Measurements from ENCODE around the gene PSMA2.
"Not testable (repeated sequence)": the region's sequence is repeated elsewhere in the genome, so short reads cannot be mapped to it uniquely, and the experiment has no call there.

The PSMA2 gene

GRCh38 chr7:42900842-42901241, 31.1 kb downstream of the PSMA2 start:
- no peak overlapping the region for H3K27ac ChIP-seq

DNA sequence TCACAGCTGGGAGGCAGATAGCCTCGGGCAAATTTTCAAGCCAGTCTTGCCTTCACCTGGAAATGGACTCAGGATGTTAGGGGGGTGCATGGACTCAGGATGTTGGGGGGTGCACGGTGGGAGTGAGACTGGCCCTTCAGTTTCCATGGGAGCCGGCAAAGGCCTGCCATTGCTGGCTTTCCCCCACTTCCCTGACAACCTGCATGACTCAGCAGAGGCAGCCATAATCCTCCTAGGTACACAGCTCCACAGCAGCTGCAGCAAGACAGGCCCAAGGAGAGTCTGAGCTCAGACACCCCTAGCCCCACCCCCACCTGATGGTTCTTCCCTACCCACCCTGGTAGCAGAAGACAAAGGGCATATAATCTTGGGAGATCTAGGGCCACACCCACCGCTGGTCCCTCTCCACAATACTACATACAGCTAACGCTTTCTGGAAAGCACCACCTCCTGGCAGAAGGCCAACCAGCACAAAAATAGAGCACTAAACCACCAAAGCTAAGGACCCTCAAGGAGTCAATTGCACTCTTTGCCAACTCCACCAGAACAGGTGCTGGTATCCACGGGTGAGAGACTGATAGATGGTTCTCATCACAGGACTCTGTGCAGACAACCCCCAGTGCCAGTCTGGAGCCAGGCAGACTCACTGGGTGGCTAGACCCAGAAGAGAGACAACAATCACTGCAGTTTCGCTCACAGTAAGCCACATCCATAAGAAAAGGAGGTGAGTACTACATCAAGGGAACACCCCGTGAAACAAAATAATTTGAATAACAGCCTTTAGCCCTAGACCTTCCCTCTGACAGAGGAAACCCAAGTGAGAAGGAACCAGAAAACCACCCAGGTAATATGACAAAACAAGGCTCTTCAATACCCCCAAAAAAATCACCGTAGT, 38.4 kb downstream of the PSMA2 start:
- no peak overlapping the region for H3K27ac ChIP-seq
- TF ChIP-seq CTCF (conservative IDR thresholded peaks at IDR 0.05): no peak
- no peak for TF ChIP-seq ZFX (IDR thresholded peaks at IDR 0.05)

More at GRCh38 chr7:42900842-42901241, 31.1 kb downstream of the PSMA2 start:
- TF ChIP-seq CTCF (conservative IDR thresholded peaks at IDR 0.05): no peak
- no peak for TF ChIP-seq ZFX (IDR thresholded peaks at IDR 0.05)

DNA sequence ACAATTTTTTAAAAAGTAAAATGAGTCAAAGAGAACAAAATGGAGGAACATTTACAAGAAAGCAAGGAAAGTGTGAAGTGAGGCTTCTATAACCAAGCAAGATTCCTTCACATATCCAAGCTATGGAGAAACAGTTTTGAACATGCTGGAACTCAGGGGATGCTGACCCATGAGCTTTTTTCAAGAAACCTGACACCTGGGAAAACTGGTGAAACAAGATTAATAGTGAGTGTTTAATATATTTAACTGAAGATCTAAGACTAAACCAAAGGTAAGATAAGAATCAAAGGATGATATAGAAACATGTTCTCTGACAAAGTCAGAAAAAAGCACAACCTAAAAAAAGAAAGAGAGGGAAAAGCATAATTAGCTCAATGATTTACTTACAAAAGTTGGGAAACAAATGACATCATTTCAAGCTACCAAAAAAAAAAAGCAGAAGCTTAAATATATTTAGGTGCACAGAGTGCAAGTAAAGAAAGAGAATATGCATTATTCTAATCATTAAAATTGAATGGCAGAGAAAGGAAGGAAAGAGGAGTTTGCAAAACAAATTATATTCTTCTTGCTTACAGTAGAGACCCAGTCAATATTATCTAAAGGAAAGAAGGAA, 45.0 kb downstream of the PSMA2 start:
- no peak overlapping the region for H3K27ac ChIP-seq
- TF ChIP-seq CTCF (conservative IDR thresholded peaks at IDR 0.05) (no peak), ZFX (IDR thresholded peaks at IDR 0.05) (no peak)

DNA sequence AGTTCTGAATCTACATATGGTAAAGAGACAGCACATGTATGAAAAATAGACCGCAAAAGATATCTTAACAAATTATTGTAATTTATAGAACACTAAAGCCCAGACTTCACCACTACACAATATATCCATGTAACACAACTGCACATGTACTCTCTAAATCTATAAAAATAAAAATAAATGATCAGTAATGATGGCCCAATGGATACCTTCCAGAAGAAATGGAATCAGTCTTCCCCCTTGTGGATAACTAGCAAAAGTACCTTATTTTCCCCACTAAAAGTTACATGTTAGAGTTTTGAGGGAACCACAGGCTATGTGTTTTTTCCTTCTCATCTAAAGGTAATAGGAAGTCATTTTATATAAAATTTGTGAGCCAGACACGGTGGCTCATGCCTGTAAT, 45.8 kb downstream of the PSMA2 start:
- TF ChIP-seq CTCF (conservative IDR thresholded peaks at IDR 0.05) (peak; percentile 60), ZFX (IDR thresholded peaks at IDR 0.05) (no peak)
- peak overlapping the region; percentile 57 for H3K27ac ChIP-seq

DNA sequence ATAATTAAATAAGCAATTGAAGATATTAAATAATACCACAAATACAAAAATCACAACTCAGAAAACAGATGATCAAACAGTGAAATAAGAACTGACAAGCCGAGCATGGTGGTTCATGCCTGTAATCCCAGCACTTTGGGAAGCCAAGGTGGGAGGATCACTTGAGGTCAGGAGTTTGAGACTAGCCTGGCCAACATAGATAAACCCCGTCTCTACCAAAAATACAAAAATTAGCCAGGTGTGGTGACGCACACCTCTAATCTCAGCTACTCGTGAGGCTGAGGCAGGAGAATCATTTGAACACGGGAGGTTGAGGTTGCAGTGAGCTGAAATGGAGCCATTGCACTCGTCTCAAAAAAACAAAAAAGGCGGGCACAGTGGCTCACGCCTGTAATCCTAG, 46.8 kb downstream of the PSMA2 start:
- not testable (repeated sequence) for H3K27ac ChIP-seq

- H3K27ac ChIP-seq: no peak overlapping the region
- TF ChIP-seq ZFX (IDR thresholded peaks at IDR 0.05): no peak
- no peak for TF ChIP-seq CTCF (conservative IDR thresholded peaks at IDR 0.05)
Measured at GRCh38 chr7:42883950-42884349, 48.0 kb downstream of the PSMA2 start.

GRCh38 chr7:42880392-42880791, 51.6 kb downstream of the PSMA2 start:
- H3K27ac ChIP-seq: no peak overlapping the region
- TF ChIP-seq ZFX (IDR thresholded peaks at IDR 0.05): no peak
- no peak for TF ChIP-seq CTCF (conservative IDR thresholded peaks at IDR 0.05)
